HL-60/S4 treated with phorbol 12-myristate 13-acetate at 8.2 ng/mL for 4 days and 3 days (cell line): Measurements from ENCODE around the gene ADRA2B.
"Not testable (repeated sequence)": the region's sequence is repeated elsewhere in the genome, so short reads cannot be mapped to it uniquely, and the experiment has no call there.

Experiments
- in situ Hi-C: fragments of 300-500 bp; cut with MboI; formaldehyde crosslinking; loops from 2 replicates; pipeline ENCODE4 v1.15.0; 2022; ENCODE audit warnings: low sequenced_read_pairs

The ADRA2B gene

GRCh38 chr2:96093528-96093927 is 22.8 kb downstream of the ADRA2B start:
- in situ Hi-C loops, result no loop called here

- in situ Hi-C loops, result no loop called here
These were observed 23.4 kb downstream of the ADRA2B start for GRCh38 chr2:96092951-96093350.

- in situ Hi-C loops, result no loop called here
These were observed 23.8 kb downstream of the ADRA2B start for GRCh38 chr2:96092573-96092877.

GRCh38 chr2:96091711-96092572 is 24.4 kb downstream of the ADRA2B start:
- in situ Hi-C loops, result no loop called here

- in situ Hi-C loops, result no loop called here
These were observed 25.1 kb downstream of the ADRA2B start for GRCh38 chr2:96091141-96091710.

GRCh38 chr2:96090196-96090926 is 26.0 kb downstream of the ADRA2B start:
- in situ Hi-C loops, result no loop called here

- in situ Hi-C loops, result no loop called here
These were observed 26.8 kb downstream of the ADRA2B start for GRCh38 chr2:96089356-96090195.

- in situ Hi-C loops, result no loop called here
These were observed 27.7 kb downstream of the ADRA2B start for GRCh38 chr2:96088340-96089335.

- in situ Hi-C loops, result no loop called here
These were observed 29.2 kb downstream of the ADRA2B start for GRCh38 chr2:96087130-96087529.

- in situ Hi-C loops, result no loop called here
These were observed 30.6 kb downstream of the ADRA2B start for GRCh38 chr2:96085541-96086355.

GRCh38 chr2:96084858-96085518 is 31.4 kb downstream of the ADRA2B start:
- in situ Hi-C loops, result not testable (repeated sequence)

GRCh38 chr2:96083989-96084857 is 32.1 kb downstream of the ADRA2B start:
- in situ Hi-C loops, result no loop called here

GRCh38 chr2:96083064-96083939 is 33.1 kb downstream of the ADRA2B start:
- in situ Hi-C loops, result no loop called here

GRCh38 chr2:96082211-96083063 is 33.9 kb downstream of the ADRA2B start:
- in situ Hi-C loops, result no loop called here

GRCh38 chr2:96081042-96081441 is 35.3 kb downstream of the ADRA2B start:
- in situ Hi-C loops, result no loop called here
